Measurements from ENCODE around the gene SFXN3.

- TF ChIP-seq GATA2 (IDR thresholded peaks at IDR 0.05; ENCODE audit: low read depth, low read length) (no peak), GATA3 (IDR thresholded peaks at IDR 0.05; ENCODE audit: low read depth, low read length) (no peak)
Observed at GRCh38 chr10:101007915-101008822, 22.9 kb upstream of the SFXN3 start.

Data from SH-SY5Y (cell line).